SK-N-SH (cell line): Measurements from ENCODE around the gene COL23A1. TPM values are rescaled to one million over a fixed set of nuclear protein-coding genes. Genes with fewer than 3 reads are reported as not detected.

Experiments
- CTCF ChIA-PET: fragments of 300-600, 350-600 bp; formaldehyde crosslinking; extraction: SDS; loops from one replicate; lab custom pipeline; 2021; lab: Yijun Ruan, JAX
- POLR2A ChIA-PET: fragments of 350-600 bp; sonication (Branson Sonifier 250); formaldehyde crosslinking; extraction: SDS; loops from one replicate; lab custom pipeline; 2020; ENCODE audit warnings: antibody characterized with exemption, inconsistent platforms; lab: Yijun Ruan, JAX
- DNase-seq: peaks from one replicate; pipeline ENCODE4 v3.0.0; 2012
- H2AFZ ChIP-seq: fragments of 200-600 bp; sonication (generic); 2 replicates; pipeline ENCODE4 v1.8.1; 2016; ENCODE audit warnings: antibody characterized with exemption, mild to moderate bottlenecking, low read depth
- H3F3A ChIP-seq: fragments of 200-600 bp; sonication (generic); replicated peaks from 2 replicates; pipeline ENCODE3; 2016; ENCODE audit warnings: antibody characterized with exemption, mild to moderate bottlenecking; ENCODE audit not compliant: insufficient read depth
- H3K27ac ChIP-seq, 2 experiments: fragments of 200-500 bp in 1 of 2; fragments of 200-600 bp in 1 of 2; sonication (Bioruptor generic) in 1 of 2; sonication (generic), shearing (Covaris generic) in 1 of 2; 2 replicates each; pipeline versions ENCODE4 v1.5.1 to v1.6.1; 2014 to 2016; ENCODE audit warnings: low read depth in 2 of 2, inconsistent platforms in 1 of 2, low read length in 1 of 2, mild to moderate bottlenecking in 1 of 2, mixed read lengths in 1 of 2
- H3K27me3 ChIP-seq: fragments of 200-600 bp; sonication (generic), shearing (Covaris generic); 2 replicates; pipeline ENCODE4 v1.6.1; 2016; ENCODE audit warnings: mixed run types; ENCODE audit not compliant: insufficient read depth
- H3K36me3 ChIP-seq, 2 experiments: fragments of 200-500 bp in 1 of 2; fragments of 200-600 bp in 1 of 2; sonication (Bioruptor generic) in 1 of 2; sonication (generic) in 1 of 2; replicated peaks in 1 of 2; 2 replicates each; pipeline versions ENCODE3 to v1.5.1; 2014 to 2016; ENCODE audit warnings: low read length in 1 of 2, mild to moderate bottlenecking in 1 of 2; ENCODE audit not compliant: insufficient read depth in 2 of 2, control insufficient read depth in 1 of 2
- H3K4me1 ChIP-seq, 2 experiments: fragments of 200-500 bp in 1 of 2; fragments of 200-600 bp in 1 of 2; sonication (Bioruptor generic) in 1 of 2; sonication (generic), shearing (Covaris generic) in 1 of 2; 2 replicates each; pipeline versions ENCODE4 v1.5.1 to v1.6.1; 2014 to 2016; ENCODE audit warnings: low read depth in 1 of 2, low read length in 1 of 2, mixed run types in 1 of 2; ENCODE audit not compliant: insufficient read depth in 2 of 2, control insufficient read depth in 1 of 2
- H3K4me2 ChIP-seq: fragments of 200-600 bp; sonication (generic), shearing (Covaris generic); 2 replicates; pipeline ENCODE4 v1.6.1; 2017; ENCODE audit warnings: mixed run types
- H3K4me3 ChIP-seq, 2 experiments: fragments of 200-500 bp in 1 of 2; fragments of 200-600 bp in 1 of 2; sonication (Bioruptor generic) in 1 of 2; sonication (generic), shearing (Covaris generic) in 1 of 2; 2 replicates each; pipeline versions ENCODE4 v1.5.1 to v1.8.1; 2014 to 2016; ENCODE audit warnings: low read depth in 2 of 2, inconsistent platforms in 1 of 2, low read length in 1 of 2, mild to moderate bottlenecking in 1 of 2, mixed read lengths in 1 of 2, moderate library complexity in 1 of 2
- H3K79me2 ChIP-seq: fragments of 200-600 bp; sonication (generic); 2 replicates; pipeline ENCODE4 v1.8.1; 2017; ENCODE audit warnings: mild to moderate bottlenecking; ENCODE audit not compliant: insufficient read depth
- H3K9ac ChIP-seq: fragments of 200-600 bp; sonication (generic); 2 replicates; pipeline ENCODE4 v1.6.1; 2017; ENCODE audit warnings: mixed run types
- H3K9me2 ChIP-seq: fragments of 200-600 bp; sonication (generic); 2 replicates; pipeline ENCODE4 v1.6.1; 2017; ENCODE audit warnings: mixed run types
- H3K9me3 ChIP-seq: fragments of 200-600 bp; sonication (generic); 2 replicates; pipeline ENCODE4 v1.6.1; 2017; ENCODE audit warnings: mixed run types, mild to moderate bottlenecking, moderate library complexity
- H4K20me1 ChIP-seq: fragments of 200-600 bp; sonication (generic); 2 replicates; pipeline ENCODE4 v1.6.1; 2017; ENCODE audit warnings: mild to moderate bottlenecking, mixed run types; ENCODE audit not compliant: insufficient read depth
- ELF1 ChIP-seq: IDR thresholded peaks from 2 replicates; pipeline ENCODE4 v1.4.0; 2012
- EZH2phosphoT487 ChIP-seq: fragments of 200-600 bp; sonication (generic); IDR thresholded peaks from 2 replicates; pipeline ENCODE4 v1.6.1; 2017; ENCODE audit warnings: low read depth, mixed run types, mild to moderate bottlenecking, antibody characterized with exemption, moderate library complexity, borderline replicate concordance
- FOSL2 ChIP-seq: IDR thresholded peaks from 2 replicates; pipeline ENCODE4 v1.4.0; 2012; ENCODE audit warnings: low read depth, mild to moderate bottlenecking, moderate library complexity, borderline replicate concordance
- FOXM1 ChIP-seq: IDR thresholded peaks from 2 replicates; pipeline ENCODE4 v1.4.0; 2012; ENCODE audit warnings: low read depth, mild to moderate bottlenecking
- GATA2 ChIP-seq: sonication (generic); formaldehyde crosslinking; IDR thresholded peaks from 2 replicates; pipeline ENCODE4 v1.5.0; 2020; ENCODE audit warnings: mild to moderate bottlenecking, missing genetic modification reagents
- JUND ChIP-seq: IDR thresholded peaks from 2 replicates; pipeline ENCODE4 v1.4.0; 2012
- MEF2A ChIP-seq: IDR thresholded peaks from 2 replicates; pipeline ENCODE4 v1.4.0; 2012; ENCODE audit warnings: low read depth, borderline replicate concordance
- NRF1 ChIP-seq: IDR thresholded peaks from 2 replicates; pipeline ENCODE4 v1.6.1; 2012; ENCODE audit warnings: low read depth, mild to moderate bottlenecking, low read length
- RAD21 ChIP-seq: IDR thresholded peaks from 2 replicates; pipeline ENCODE4 v1.6.1; 2012; ENCODE audit warnings: mild to moderate bottlenecking, low read length
- RCOR1 ChIP-seq: fragments of 150-350 bp; IDR thresholded peaks from 2 replicates; pipeline ENCODE4 v1.6.1; 2017; ENCODE audit warnings: antibody characterized with exemption, low read length
- SIN3A ChIP-seq: IDR thresholded peaks from 2 replicates; pipeline ENCODE4 v1.6.1; 2012; ENCODE audit warnings: low read depth, mild to moderate bottlenecking, low read length, moderate library complexity, borderline replicate concordance
- TCF12 ChIP-seq: IDR thresholded peaks from 2 replicates; pipeline ENCODE4 v1.4.0; 2012
- TEAD4 ChIP-seq: IDR thresholded peaks from 2 replicates; pipeline ENCODE4 v1.4.0; 2012; ENCODE audit warnings: mild to moderate bottlenecking, borderline replicate concordance; ENCODE audit not compliant: insufficient read depth
- WGBS: methylation state at CpG from one replicate; pipeline ENCODE4 v1.1.6; 2017; ENCODE audit warnings: low lambda C conversion rate; 5-methylcytosine and 5-hydroxymethylcytosine counted together
- polyA plus RNA-seq, 3 experiments: library from polyadenylated mRNA; depleted of rRNA; stranded (reverse); fragments of >200 nt; gene quantifications; 2 replicates each; pipeline ENCODE4 v1.2.3, GENCODE V29; 2012
- TF ChIP-seq, protein P1 (sequence below): fragments of 150-350 bp; IDR thresholded peaks from 2 replicates; pipeline ENCODE4 v1.6.1; 2017; ENCODE audit warnings: antibody characterized with exemption, low read length, low read depth, borderline replicate concordance
- TF ChIP-seq, protein P2 (sequence below): IDR thresholded peaks from 2 replicates; pipeline ENCODE4 v1.4.0; 2012; ENCODE audit warnings: low read depth, borderline replicate concordance

COL23A1 gene
- polyA plus RNA-seq, 1 of the 3 experiments (the other 2 are of a cell fraction) = 0.10 TPM

DNA sequence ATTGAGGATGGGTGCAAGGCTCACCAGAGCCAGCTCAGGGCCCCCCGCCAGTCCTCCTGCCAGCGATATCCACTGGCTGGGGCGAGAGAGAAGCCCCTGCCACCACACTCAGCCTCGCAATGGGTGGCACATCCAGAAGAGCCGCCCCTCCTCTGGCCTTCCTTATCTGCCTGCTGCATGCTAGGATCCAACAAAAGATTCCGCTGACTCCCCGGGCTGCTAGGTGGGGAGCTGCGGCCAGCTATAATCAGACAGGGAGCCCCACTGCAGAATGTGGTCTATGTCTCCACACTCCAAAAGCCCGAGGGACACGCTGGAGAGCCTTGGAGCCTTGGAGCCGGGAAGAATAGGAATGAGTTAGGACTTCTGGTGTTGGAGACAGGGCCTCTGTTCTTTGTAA is 32.8 kb downstream of the COL23A1 start:
- H3K36me3 ChIP-seq = no peaks in the 10 kb centered on the region
- no peaks in the 10 kb centered on the region for H3K27me3 ChIP-seq
- H3K9ac ChIP-seq = no peak overlapping the region
- H3K27ac ChIP-seq = no peak overlapping the region
- peaks cover 0 to 3% of the 10 kb centered on the region in 2 experiments; a peak in 1 of 4 replicates for H3K4me1 ChIP-seq
- no peaks in the 10 kb centered on the region for H3K79me2 ChIP-seq
- no peaks in the 10 kb centered on the region for H4K20me1 ChIP-seq
- no peak overlapping the region for H2AFZ ChIP-seq
- no peak for DNase-seq
- no peaks in the 10 kb centered on the region for H3K9me3 ChIP-seq
- 46% methylated on average over 11 of the region's 11 CpGs for WGBS
- no peak overlapping the region for H3K4me2 ChIP-seq
- ChIA-PET CTCF (interaction anchor here (3.2 to 6.7 kb wide), 2 partner anchors 32 to 277 kb away, joined by 16 to 47 read pairs; partner anchors contain the start of gene COL23A1), POLR2A (no interaction called here)
- no peak overlapping the region for H3K4me3 ChIP-seq
- no peaks in the 10 kb centered on the region for H3F3A ChIP-seq
- TF ChIP-seq, protein P1, sequence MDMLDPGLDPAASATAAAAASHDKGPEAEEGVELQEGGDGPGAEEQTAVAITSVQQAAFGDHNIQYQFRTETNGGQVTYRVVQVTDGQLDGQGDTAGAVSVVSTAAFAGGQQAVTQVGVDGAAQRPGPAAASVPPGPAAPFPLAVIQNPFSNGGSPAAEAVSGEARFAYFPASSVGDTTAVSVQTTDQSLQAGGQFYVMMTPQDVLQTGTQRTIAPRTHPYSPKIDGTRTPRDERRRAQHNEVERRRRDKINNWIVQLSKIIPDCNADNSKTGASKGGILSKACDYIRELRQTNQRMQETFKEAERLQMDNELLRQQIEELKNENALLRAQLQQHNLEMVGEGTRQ = no peak
- TF ChIP-seq FOXM1 (no peak), TCF12 (no peak), TEAD4 (no peak), JUND (no peak), ELF1 (no peak), MEF2A (no peak), FOSL2 (no peak), NRF1 (no peak), SIN3A (no peak), EZH2phosphoT487 (no peak), GATA2 (CRISPR knock-in tag) (no peak), RCOR1 (no peak)
- TF ChIP-seq, protein P2, sequence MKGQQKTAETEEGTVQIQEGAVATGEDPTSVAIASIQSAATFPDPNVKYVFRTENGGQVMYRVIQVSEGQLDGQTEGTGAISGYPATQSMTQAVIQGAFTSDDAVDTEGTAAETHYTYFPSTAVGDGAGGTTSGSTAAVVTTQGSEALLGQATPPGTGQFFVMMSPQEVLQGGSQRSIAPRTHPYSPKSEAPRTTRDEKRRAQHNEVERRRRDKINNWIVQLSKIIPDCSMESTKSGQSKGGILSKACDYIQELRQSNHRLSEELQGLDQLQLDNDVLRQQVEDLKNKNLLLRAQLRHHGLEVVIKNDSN = no peak
- H3K9me2 ChIP-seq = no peaks in the 10 kb centered on the region

DNA sequence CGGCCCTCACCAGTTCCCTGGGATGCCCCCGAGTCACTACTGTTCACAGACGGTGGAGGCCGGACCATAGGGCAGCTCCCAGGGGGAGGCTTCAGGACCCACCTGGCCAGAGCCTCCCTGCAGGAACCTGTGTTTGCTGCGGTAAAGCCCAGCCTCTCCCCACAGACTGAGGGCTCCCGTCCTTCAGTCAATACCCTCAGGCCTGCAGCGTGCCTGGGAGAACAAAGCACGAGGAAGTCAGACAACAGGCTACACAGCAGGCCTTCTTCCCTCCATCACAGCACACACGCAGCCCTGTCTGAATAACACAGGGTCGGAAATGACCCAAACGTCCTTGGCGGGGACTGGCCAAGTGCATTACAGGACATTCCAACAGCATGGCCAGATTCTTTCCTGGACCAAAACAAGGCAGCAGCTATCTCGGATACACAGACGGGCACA is 34.4 kb downstream of the COL23A1 start:
- Histone ChIP-seq H3F3A (no peaks in the 10 kb centered on the region), H3K4me1 (peaks cover 0 to 9% of the 10 kb centered on the region in 2 experiments; a peak in 1 of 4 replicates), H2AFZ (no peak overlapping the region), H3K27me3 (no peaks in the 10 kb centered on the region), H3K4me3 (no peak overlapping the region), H3K27ac (no peak overlapping the region; a peak in 1 of 4 replicates), H3K9me2 (no peaks in the 10 kb centered on the region), H3K79me2 (no peaks in the 10 kb centered on the region), H3K4me2 (no peak overlapping the region), H3K36me3 (no peaks in the 10 kb centered on the region), H3K9me3 (no peaks in the 10 kb centered on the region), H3K9ac (no peak overlapping the region), H4K20me1 (no peaks in the 10 kb centered on the region)
- DNase-seq = no peak
- CTCF ChIA-PET = interaction anchor here (0.7 to 6.7 kb wide), 6 partner anchors 33 to 321 kb away, joined by 3 to 47 read pairs (median 7); partner anchors contain the start of gene COL23A1
- POLR2A ChIA-PET = no interaction called here
- no peak for TF ChIP-seq RAD21
- 74% methylated on average over 7 of the region's 14 CpGs for WGBS
